ENCODE data around the gene LIFR. TPM values are rescaled to one million over a fixed set of nuclear protein-coding genes. Genes with fewer than 3 reads are reported as not detected.

The LIFR gene
- total RNA-seq, 1 donor from 2014 or later = 2.2 TPM

GRCh38 chr5:38529955-38530646 lies 26.3 kb downstream of the LIFR start:
- no peak overlapping the region for H3K27ac ChIP-seq
- H2AFZ ChIP-seq (replicated peaks) = no peak overlapping the region
- no peaks in the 10 kb centered on the region for H3F3A ChIP-seq (ENCODE audit: low read depth)
- no peaks in the 10 kb centered on the region for H3K36me3 ChIP-seq
- no peak overlapping the region for H3K9ac ChIP-seq
- no peak for TF ChIP-seq EZH2 (IDR thresholded peaks at IDR 0.05)
- no peak for TF ChIP-seq CTCF (IDR thresholded peaks at IDR 0.05)
- TF ChIP-seq EZH2phosphoT487 (IDR thresholded peaks at IDR 0.05) = no peak
- H4K20me1 ChIP-seq (ENCODE audit: low read depth) = no peaks in the 10 kb centered on the region
- Mint-ChIP-seq H3K27me3 (ENCODE audit: insufficient read depth, low read depth) (no peaks in the 10 kb centered on the region), H3K4me1 (peaks cover 36% of the 10 kb centered on the region), H3K36me3 (peaks cover 16% of the 10 kb centered on the region), H3K27ac (no peak overlapping the region), H3K4me3 (no peak overlapping the region), H3K9me3 (peaks cover 9% of the 10 kb centered on the region)
- H3K4me2 ChIP-seq = no peak overlapping the region
- no peaks in the 10 kb centered on the region for H3K79me2 ChIP-seq (ENCODE audit: low read depth)
- no peaks in the 10 kb centered on the region for H3K9me3 ChIP-seq (ENCODE audit: low read depth)
- H3K4me3 ChIP-seq = no peak overlapping the region
- DNase-seq (ENCODE audit: low spot score) = no peak
- H3K4me1 ChIP-seq = peaks cover 5% of the 10 kb centered on the region
- H3K27me3 ChIP-seq = no peaks in the 10 kb centered on the region

- Histone ChIP-seq H3K79me2 (ENCODE audit: low read depth) (no peaks in the 10 kb centered on the region), H3K4me2 (no peak overlapping the region), H3K27ac (no peak overlapping the region), H3K4me1 (peaks cover 5% of the 10 kb centered on the region), H4K20me1 (ENCODE audit: low read depth) (no peaks in the 10 kb centered on the region), H3K9ac (no peak overlapping the region), H2AFZ (replicated peaks) (no peak overlapping the region), H3K36me3 (no peaks in the 10 kb centered on the region), H3K4me3 (no peak overlapping the region), H3F3A (ENCODE audit: low read depth) (no peaks in the 10 kb centered on the region), H3K9me3 (ENCODE audit: low read depth) (no peaks in the 10 kb centered on the region), H3K27me3 (no peaks in the 10 kb centered on the region)
- DNase-seq (ENCODE audit: low spot score) = peak; percentile 30
- Mint-ChIP-seq H3K9me3 (peaks cover 9% of the 10 kb centered on the region), H3K4me3 (peak overlapping the region; percentile 14), H3K27ac (peak overlapping the region; percentile 12), H3K4me1 (peaks cover 21% of the 10 kb centered on the region), H3K36me3 (peaks cover 22% of the 10 kb centered on the region), H3K27me3 (ENCODE audit: insufficient read depth, low read depth) (no peaks in the 10 kb centered on the region)
- TF ChIP-seq EZH2 (IDR thresholded peaks at IDR 0.05) = no peak
- TF ChIP-seq CTCF (IDR thresholded peaks at IDR 0.05) = no peak
- TF ChIP-seq EZH2phosphoT487 (IDR thresholded peaks at IDR 0.05) = no peak
Observed at GRCh38 chr5:38528162-38528703, 28.2 kb downstream of the LIFR start.

DNA sequence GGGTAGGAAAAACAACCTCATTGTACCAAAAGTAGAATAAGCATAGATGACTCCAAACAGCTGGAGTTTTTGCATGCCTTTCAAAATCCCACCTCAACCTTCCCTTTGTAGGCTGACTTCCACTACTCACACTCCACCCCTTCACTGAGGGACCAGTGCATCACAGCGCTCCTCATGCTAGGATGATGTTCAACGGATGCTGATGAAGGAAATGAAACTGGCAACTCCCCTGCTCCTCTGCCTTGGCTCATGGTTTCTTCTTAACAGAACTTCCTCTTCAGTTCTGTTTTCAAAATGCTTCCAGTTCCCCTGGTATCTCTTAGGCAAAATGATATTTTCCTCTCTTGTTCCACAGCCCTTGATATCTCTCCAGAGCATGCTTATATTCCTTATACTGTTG lies 29.0 kb downstream of the LIFR start:
- H3K27me3 ChIP-seq = no peaks in the 10 kb centered on the region
- no peak overlapping the region for H3K4me3 Mint-ChIP-seq
- H3K9ac ChIP-seq = no peak overlapping the region
- no peak for DNase-seq (ENCODE audit: low spot score)
- no peaks in the 10 kb centered on the region for H4K20me1 ChIP-seq (ENCODE audit: low read depth)
- no peaks in the 10 kb centered on the region for H3K36me3 ChIP-seq
- H2AFZ ChIP-seq (replicated peaks) = no peak overlapping the region
- H3K27ac ChIP-seq = no peak overlapping the region
- no peaks in the 10 kb centered on the region for H3K79me2 ChIP-seq (ENCODE audit: low read depth)
- no peaks in the 10 kb centered on the region for H3K27me3 Mint-ChIP-seq (ENCODE audit: insufficient read depth, low read depth)
- no peaks in the 10 kb centered on the region for H3K9me3 ChIP-seq (ENCODE audit: low read depth)
- no peak overlapping the region for H3K4me3 ChIP-seq
- H3K4me1 Mint-ChIP-seq = peaks cover 14% of the 10 kb centered on the region
- H3K27ac Mint-ChIP-seq = no peak overlapping the region
- TF ChIP-seq EZH2phosphoT487 (IDR thresholded peaks at IDR 0.05) (no peak), CTCF (IDR thresholded peaks at IDR 0.05) (no peak), EZH2 (IDR thresholded peaks at IDR 0.05) (no peak)
- H3K4me2 ChIP-seq = no peak overlapping the region
- peaks cover 22% of the 10 kb centered on the region for H3K36me3 Mint-ChIP-seq
- peaks cover under 1% of the 10 kb centered on the region for H3K4me1 ChIP-seq
- H3K9me3 Mint-ChIP-seq = peaks cover 9% of the 10 kb centered on the region
- no peaks in the 10 kb centered on the region for H3F3A ChIP-seq (ENCODE audit: low read depth)
